CD4-positive, alpha-beta T cell treated with Interleukin-4 for 4 hours (primary cell): ENCODE data around the gene ACAT1.
A peak's percentile ranks its signal among the peaks of the same experiment; 100 is the strongest.
"Not testable (repeated sequence)": the region's sequence is repeated elsewhere in the genome, so short reads cannot be mapped to it uniquely, and the experiment has no call there.

ENCODE experiments used
- DNase-seq: peaks from one replicate; pipeline ENCODE4 v3.0.0-alpha.2; 2020

The ACAT1 gene

GRCh38 chr11:108147150-108147549, 25.8 kb downstream of the ACAT1 start:
- no peak for DNase-seq

DNA sequence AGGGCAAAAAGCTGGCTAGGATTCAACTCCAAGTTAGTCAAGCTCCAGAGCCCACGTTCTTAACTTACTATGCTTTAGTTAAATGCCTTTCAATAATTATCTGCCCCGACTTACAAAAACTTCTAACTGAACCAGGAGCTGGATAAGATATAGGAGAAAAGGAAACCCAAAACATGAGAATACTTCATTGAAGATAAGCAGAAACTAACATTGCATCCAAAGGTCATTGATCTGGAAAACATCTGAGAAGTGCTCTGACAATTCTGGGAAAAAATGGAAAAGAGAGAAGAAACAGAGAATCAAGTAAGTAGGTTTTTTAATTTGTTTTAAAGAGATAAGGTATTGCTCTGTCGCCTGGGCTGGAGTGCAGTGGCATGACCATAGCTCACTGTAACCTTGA, 27.2 kb downstream of the ACAT1 start:
- DNase-seq = no peak

GRCh38 chr11:108154591-108154990, 33.2 kb downstream of the ACAT1 start:
- no peak for DNase-seq

- peak; percentile 8 for DNase-seq
These were observed 39.7 kb downstream of the ACAT1 start for GRCh38 chr11:108160970-108161566.

DNA sequence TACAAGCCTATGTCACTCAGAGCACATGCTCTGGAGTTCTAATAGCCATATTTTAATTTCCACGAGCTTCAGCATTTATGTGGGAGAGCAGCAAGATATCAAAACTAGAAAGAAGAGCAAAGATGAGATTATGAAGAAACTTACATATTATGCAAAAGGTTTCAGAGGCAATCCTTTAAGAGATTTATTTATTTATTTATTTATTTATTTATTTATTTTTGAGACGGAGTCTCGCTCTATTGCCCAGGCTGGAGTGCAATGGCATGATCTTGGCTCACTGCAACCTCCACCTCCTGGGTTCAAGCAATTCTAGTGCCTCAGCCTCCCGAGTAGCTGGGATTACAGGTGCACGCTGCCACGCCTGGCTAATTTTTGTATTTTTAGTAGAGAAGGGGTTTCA, 41.5 kb downstream of the ACAT1 start:
- not testable (repeated sequence) for DNase-seq

- DNase-seq = no peak
These were observed 46.3 kb downstream of the ACAT1 start for GRCh38 chr11:108167624-108168023.

DNA sequence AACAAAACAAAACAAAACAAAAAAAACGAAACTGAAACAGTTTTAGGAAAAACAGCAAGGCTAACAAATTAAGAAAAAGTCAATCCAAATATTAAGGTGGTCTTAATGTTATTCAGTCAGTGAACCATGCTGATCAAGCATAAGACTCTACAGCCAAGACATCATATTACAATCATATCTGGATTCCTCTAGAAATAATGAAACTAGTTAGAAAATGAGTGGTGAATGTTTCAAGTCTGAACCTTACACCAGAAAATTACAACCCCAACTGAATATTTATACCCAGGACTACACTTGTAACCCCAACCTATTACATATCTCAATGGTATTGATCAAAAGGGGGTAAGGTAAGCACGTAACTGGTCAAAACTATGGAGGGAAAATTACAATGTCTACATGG, 48.8 kb downstream of the ACAT1 start:
- DNase-seq = no peak

- DNase-seq = no peak
These were observed 56.2 kb downstream of the ACAT1 start for GRCh38 chr11:108177570-108177969.

DNA sequence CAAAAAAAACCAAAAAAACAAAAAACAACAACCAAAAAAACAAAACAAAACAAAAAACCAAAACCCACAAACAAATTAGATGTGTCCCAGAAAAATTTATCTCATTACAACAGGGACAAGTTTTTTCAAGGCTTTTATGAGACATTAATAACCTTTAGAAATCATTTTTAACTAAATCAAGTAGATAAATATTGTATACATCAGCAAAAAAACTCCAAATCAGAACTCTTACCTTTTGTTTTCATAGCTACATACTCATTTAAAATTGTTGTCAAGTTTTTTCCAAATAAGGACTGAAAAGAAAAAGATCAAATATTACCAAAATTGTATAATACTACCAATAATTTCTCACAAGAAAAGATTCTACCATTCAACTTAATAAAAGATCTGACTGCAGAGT, 72.4 kb downstream of the ACAT1 start:
- no peak for DNase-seq

DNA sequence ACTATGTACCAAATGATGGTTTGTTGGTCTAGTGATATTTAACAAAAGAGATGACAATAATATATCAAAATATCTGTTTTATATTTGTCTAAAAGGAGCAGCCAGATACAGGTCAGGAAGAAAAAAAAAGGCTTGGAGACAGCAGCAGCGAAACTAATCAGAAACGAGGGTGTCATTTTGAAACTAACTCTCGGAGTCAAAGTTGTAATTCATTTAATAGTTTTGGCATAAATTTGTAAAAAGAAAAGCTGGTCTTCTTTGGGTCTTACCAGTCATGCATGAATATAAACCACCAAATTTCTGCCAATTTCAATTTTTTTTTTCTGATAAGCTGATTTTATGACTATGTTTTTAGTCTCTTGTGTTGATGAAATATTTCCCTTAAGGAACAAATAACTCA, 75.5 kb downstream of the ACAT1 start:
- no peak for DNase-seq
